Stimulated activated CD4-positive, alpha-beta T cell treated with anti-CD3 and anti-CD28 coated beads, Interleukin-2, amount 100 ng/mL, for 4 hours (primary cell): ENCODE data around the gene AADAC.
"Not testable (repeated sequence)": the region's sequence is repeated elsewhere in the genome, so short reads cannot be mapped to it uniquely, and the experiment has no call there.

Experiments
- DNase-seq: peaks from one replicate; pipeline ENCODE4 v3.0.0-alpha.2; 2020; ENCODE audit warnings: low read depth

The AADAC gene

DNA sequence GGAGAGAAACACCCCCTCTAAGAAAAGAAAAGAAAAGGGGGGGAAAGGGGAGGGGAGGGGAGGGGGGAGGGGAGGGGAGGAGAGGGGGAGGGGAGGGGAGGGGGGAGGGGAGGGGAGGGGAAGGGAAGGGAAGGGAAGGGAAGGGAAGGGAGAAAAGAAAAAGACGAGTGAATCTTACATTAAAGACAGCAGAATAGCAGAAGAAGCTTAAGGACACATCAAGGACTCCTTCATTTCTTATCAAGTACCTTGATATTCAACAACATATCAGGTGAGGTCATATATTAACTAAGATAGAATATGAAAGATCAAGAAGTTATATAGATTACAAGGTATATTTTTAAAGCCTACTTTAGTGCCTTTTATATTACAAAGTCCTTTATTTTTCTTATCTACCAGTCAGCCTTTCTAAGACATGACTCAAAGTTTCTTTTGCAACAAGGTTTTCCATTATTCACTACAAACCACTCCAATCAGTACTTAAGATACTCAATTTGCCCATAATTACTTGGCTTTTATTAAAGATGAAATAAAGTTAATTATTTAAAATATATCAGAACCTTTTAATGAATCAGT lies 17.7 kb upstream of the AADAC start:
- no peak for DNase-seq

DNA sequence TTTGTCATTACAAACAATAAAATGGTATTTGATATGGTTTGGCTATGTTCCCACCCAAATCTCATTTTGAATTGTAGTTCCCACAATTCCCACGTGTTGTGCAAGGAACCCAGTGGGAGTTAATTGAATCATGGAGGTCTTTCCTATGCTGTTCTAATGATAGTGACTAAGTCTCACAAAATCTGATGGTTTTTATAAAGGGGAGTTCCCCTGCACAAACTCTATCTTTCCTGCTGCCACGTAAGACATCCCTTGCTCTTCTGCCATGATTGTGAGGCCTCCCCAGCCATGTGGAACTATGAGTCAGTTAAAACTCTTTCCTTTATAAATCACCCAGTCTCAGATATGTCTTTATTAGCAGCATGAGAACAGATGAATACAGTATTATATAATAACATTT lies 15.4 kb upstream of the AADAC start:
- DNase-seq = no peak

DNA sequence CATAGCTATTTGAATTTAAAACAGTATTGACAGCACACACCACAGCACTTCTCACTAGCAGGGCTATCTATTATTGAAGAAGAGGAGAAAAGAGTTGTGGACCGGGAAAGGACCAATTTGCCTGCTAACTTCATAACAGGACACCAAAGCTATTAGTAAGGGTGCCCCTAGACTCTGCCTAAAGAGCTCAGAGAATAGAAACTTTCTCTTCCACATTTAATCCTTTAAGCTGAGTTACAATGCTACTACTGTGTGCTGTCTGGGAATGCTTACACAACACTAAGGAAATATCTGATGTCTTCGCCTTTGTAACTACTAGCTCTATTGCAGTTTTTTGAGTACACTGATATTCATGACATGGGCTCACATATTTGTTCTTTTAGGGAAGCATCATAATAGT lies 13.5 kb upstream of the AADAC start:
- DNase-seq = no peak

DNA sequence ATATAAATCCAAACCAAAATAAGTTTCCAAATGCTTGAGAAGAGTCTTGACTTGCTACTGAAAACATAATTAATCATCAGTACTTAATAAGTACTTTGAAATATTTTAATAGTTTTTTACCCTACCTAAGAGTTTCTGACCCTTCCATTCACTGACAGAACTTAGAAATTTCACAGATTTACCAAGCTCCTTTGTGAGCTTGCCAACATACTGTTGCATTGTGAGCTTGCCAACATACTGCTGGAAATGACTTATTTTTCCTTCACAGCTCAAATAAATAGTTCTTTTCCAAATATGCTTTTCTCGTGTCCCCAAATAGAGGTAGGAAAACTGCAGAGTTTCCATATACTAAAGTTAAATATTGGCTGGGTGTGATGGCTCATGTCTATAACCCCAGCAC lies 9.6 kb upstream of the AADAC start:
- DNase-seq = no peak

DNA sequence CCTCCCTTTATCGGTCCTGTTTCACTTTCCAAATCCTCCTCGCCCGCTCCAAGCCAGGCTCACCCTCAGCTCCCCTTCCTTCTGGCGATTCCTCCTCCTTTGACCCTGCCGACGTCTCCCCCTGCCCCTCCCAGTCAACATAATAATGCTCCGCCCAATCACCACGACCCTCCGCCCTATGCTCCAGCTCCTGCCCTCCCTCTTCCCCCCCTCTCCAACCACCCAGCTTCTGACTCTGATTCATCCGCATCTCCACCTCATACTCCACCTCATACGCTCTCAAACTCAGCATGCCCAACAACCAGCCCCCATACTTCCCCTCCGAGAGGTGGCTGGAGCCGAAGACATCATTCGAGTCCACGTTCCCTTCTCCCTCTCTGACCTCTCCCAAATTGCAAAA lies 7.1 kb upstream of the AADAC start:
- no peak for DNase-seq

DNA sequence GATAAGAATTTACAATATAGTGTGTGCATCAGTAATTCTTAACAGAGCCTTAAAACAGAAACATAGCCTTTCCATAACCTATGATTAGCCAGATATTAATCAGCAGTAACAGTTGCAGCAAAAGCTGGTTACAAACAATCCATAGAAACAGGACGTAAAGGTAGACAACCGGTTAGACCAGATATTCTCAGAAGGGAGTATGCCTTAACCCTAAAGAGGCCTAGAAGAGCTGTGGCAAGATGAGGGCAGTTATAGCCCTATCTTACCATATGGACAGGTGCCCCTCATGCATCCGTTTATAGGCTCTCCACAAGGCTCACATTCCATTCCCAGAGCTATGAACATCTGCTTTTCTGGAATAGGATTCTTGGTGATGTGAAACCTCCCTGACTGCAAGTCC lies 5.0 kb upstream of the AADAC start:
- not testable (repeated sequence) for DNase-seq

DNA sequence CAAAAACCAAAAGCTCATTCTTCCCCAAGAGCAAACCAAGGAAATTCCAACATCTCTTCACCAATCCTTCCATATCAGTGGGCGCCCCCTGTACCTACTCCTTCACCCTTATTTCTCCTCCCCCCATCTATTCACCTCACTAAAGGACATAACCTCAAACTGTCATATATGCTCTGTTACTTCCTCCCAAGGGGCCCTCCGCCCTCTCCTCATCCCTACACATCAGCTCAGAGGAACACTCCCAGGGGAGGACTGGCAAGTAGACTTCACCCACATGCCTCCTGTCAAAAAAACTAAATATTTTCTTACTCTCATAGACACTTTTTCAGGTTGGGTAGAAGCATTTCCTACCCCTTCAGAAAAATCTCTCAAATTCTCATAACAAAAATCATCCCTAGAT lies 2.4 kb upstream of the AADAC start:
- no peak for DNase-seq

DNA sequence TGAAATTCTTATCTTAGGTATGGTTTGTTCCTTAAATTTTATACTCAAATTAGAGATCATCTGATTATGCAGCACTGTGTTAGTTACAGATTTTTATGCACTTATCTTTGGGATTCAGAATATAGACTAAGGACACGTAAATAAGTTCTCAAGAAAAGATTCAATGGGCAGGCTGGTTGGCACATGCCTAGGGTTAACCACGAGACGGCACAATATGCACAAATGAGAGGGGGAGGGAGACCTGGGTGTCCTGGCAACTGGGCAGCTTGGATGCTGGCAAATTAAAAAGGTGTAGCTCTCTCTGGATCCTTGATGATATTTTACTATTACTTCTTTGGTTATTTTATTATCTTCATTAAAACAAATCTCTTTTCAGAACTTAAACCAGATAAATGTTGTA lies 672 bp downstream of the AADAC start:
- no peak for DNase-seq

DNA sequence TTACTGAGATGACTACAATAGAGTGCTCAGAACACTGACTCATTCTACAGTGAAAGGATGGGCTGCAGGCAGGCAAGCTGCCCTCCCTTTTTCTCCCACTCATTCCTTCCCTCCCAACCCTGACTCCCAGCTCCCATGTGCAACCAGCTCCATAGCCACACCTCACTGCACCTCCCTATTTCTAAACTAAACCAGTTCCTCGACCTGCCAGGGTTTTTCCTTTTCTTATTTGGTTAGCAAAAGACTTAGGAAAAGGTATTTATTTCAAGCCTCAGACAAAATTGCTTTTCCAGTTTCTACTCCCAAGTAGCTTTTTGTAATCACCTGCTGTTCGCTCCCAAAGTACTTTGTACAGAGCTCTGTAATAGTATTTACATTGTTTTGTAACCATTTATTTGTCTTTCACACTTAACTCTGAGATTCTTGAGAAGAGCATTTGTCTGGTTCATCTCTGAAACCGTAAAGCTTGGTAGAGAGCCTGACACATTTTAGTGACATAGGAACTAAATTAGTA lies 2.2 kb downstream of the AADAC start:
- no peak for DNase-seq

DNA sequence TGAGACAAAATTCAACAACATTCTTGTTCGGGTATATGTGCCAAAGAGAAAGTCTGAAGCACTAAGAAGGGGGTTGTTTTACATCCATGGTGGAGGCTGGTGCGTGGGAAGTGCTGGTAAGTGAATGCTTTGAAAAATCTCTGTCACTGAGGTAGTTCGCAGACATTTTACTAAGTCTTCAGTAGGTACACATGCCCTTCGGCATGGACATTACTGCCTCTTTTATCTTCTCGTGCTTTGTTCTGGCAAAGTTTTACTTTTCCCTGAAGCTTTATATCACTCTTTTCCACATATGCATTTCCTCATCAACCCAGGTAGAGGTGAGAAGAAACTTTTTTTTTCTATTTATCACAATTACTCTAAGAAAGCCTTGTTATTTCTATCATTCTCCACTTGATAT lies 3.6 kb downstream of the AADAC start:
- no peak for DNase-seq

DNA sequence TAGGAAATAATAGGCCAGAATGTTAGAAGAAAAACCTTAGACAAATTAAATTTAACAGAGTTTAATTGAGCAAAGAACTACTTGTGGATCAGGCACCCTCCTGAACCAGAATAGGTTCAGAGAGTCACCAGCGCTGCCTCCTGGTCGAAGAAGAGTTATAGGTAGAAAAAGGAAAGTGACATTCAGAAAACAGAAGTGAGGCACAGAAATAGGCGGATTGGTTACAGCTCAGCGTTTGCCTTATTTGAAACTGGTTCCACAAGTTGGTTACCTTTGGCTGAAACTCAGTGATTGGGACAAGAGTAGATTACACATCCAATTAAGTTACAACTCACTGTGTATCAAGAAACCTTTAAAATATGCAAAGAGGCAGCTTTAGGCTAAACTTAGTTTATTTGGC lies 4.4 kb downstream of the AADAC start:
- DNase-seq = no peak

DNA sequence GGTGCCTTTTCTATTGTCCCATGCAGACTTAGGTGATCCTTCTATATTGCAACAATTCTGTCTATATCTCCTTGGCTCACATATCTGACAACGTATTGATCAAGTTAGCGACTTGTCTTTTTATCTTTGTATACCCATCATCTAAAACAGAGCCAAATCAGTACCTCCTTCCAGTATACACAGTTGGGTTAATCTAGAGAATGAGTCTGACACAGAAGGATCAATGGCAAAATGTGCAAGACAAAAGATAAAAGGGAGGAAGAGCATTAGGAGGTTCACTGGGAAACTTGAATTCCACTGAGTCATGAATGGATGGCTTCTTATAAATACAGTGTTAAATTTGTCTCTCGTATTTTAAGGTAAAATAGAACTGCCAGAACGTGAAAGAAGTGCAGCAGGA lies 6.0 kb downstream of the AADAC start:
- no peak for DNase-seq

DNA sequence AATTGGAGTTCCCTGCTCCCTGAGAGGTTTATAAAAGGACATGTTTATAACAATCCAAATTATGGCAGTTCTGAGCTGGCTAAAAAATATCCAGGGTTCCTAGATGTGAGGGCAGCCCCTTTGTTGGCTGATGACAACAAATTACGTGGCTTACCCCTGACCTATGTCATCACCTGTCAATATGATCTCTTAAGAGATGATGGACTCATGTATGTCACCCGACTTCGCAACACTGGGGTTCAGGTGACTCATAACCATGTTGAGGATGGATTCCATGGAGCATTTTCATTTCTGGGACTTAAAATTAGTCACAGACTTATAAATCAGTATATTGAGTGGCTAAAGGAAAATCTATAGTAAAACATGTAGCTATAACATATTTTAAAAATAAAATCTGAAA lies 13.9 kb downstream of the AADAC start:
- no peak for DNase-seq

DNA sequence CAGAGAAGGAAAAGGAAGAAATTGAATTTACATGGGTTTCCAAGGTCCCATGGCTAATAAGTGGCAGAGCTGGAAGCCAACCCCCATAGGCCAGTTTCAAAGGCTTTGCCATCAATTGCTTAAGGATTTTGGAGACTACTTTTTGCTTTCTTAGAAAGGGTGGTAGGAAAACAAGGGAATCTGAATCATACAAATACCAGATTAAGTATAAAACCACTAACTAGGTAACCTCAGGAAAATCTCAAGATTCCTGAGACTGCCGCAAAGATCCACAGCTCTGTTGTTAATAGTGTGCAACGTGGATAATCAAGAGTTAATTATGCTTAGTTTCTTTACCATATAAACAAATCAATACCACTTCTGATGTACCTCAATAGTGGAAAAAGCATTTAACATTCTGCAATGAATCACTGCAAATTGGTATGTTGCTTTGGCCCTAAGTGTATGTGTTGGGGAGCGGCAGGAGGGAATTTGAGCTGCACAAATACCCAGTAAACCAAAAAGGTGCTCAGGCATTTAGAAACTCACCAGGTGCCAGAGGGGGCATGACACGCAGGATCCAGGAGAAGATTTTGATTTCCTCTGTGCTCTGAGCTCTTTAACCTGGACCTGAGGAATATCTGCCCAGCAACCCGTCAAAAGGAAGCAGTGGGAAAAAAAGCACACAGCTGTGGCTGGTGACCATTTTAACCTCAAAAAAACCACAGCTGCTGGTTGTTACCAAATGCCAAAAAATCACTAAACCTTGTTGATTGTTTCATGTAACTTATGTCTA lies 22.0 kb downstream of the AADAC start:
- DNase-seq = no peak

DNA sequence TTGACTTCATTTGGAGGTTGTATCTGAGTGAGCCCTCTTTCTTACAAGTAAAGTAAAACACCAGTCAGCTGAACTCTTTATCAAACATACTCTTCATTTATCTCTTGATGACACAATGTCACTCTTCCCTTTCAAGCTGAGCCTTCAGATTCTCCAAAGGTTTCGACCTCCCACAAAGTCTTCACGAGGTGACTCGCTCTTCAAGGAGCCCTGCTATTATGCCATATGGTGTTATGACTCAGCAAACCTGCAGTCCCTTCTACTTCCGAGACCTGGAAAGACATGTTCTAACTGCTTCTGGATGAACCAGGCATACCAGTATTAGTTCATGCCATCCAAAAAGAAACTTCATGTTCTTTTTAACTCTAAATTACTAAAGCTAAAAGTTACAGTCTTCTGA lies 23.1 kb downstream of the AADAC start:
- no peak for DNase-seq

DNA sequence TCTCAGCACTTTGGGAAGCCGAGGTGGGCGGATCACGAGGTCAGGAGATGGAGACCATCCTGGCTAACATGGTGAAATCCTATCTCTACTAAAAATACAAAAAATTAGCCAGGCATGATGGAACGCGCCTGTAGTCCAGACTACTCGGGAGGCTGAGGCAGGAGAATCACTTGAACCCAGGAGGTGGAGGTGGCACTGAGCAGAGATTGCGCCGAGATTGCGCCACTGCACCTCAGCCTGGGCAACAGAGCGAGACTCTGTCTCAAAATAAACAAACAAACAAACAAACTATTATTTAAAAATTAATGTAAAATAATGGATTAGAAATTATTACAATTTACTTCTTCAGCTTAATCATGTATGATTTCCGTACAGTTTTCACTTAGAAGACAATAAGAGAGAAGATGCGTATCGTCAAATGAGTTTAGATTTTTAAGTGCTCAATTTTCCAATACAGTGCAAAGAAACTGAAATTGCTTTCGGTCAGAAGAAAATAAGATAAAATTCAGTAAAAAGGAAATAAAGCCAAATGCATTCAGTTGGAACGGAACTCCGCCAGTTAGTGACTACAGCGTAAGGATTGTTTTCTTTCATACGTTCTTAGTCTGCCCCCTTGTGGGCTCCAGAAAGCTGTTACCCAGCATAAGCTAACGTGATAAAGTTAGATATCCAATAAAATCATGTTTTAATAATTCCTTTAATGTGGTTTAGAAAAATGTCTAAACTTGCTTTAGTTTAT lies 24.8 kb downstream of the AADAC start:
- no peak for DNase-seq

DNA sequence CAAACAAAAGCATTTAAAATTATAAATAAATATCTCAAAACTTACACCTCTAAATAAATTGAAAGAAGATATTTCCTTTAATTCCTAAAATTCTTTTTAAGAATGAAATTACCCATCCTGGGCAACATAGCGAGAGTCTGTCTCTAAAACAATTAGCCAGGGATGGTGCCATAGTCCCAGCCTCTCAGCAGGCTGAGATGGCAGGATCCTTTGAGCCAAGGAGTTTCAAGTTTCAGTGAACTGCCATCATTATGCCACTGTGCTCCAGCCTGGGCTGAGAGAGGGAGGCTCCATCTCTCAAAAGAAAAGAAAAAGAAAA lies 25.4 kb downstream of the AADAC start:
- no peak for DNase-seq

DNA sequence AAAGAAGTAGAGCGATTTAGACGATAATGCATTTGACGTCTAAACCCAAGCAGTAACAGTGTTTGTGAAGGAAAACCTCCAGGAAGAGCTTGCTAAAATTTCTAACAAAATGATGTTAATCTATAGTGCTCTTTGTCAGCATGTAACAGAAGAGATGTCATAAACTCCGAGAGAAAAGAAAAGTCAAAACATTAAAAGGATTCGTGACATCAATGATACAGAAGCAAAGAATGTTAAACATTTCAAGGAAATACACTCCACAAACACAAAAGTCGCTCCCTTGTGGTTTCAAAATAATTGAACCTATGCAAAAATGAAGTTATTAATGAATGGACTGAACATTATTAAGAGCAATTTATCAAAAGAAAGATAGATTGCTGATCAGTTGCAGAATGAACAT lies 27.9 kb downstream of the AADAC start:
- DNase-seq = no peak

DNA sequence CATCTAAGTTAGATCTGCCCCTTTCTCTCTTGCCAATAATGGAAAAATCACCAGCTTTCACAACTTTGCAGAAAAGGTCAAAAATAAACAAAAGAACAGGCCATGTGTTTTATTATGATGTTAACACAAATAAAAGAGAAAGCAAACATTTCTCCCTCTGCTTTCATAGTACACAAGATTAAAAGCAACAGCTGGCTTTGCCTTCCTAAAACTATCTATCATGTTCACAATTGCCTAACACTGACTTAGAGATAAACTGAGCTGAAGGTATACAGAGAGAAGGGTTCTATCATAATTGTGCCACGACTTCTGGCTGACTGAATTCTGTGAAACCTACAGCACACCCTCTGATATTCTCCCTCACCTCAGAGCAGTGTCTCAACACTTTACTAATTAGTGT lies 29.4 kb downstream of the AADAC start:
- DNase-seq = no peak

DNA sequence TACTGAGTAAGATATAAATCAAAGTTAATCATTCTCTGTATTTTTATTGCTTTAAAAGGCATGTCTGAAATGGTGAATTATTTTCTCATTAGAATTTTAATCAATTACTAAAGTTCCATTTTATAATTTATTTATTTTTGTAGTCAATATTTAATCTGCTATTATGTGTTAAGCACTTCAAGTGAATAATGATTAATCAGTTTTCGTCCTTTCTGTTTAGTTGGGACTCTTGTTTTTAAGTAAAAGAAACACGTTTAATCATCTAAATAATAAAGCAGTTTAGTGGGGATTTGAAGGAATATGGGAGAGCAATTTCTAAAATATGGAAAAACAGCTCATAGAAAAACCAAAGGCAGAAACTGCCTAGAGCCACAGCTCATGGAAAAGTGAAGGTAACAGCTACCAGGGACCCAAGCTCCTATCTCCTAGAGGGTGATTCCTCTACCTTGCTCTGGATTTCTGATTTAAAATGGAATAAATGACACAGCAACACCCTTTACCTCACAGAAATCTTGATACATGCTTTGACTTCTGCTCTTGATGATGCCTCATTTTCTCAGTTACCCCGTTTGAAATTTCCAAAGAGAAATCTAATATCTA lies 31.5 kb downstream of the AADAC start:
- no peak for DNase-seq

DNA sequence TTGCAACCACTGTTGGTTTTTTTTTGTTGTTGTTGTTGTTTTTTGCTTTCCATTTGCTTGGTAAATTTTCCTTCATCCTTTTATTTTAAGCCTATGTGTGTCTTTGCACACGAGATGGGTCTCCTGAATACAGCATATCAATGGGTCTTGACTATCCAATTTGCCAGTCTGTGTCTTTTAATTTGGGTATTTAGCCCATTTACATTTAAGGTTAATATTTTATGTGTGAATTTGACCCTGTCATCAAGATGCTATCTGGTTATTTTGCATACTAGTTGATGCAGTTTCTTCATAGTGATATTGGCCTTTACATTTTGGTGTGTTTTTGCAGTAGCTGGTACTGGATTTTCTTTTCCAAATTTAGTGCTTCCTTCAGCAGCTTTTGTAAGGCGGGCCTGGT lies 36.1 kb downstream of the AADAC start:
- DNase-seq = not testable (repeated sequence)

DNA sequence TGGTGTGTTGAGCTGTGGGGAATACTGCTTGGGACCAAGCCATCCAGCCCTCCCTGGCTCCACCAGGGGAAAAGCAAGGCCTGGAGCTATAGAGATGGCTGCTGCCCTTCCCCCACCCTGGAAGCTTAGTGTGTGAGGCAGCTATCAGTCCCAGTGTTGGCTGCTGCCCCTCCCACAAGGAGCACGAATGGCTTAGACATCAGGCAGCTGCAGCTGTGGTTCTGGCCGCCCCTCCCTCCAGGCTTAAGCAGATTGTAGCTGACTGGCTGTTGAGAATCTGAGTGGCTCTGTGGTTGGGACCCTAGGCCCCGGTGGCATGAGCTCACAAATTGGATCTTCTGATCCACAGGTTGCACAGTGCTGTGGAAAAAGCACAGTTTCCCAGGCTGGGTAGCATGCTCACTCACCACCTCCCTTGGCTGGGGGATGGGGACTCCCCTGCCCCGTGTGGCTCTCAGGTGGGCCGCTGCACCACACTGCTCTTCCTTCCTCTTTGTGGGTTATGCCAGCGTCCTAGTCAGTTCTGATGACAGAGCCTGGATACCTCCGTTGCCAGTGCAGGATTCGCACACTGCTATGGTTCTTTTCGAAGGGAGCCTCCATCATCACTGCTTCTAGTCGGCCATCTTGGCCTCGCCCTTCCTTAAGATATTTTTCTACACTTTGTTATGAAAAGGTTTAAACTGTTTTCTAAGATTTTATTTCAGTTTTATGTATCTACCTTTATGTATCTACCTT lies 38.3 kb downstream of the AADAC start:
- no peak for DNase-seq
